GM23338 (cell line): ENCODE measurements around the gene CCDC85B.

Experiments used
- CREB1 ChIP-seq: fragments of 250-450 bp; sonication (Bioruptor Pico); IDR thresholded peaks from 2 replicates; pipeline ENCODE4 v1.5.0; 2020; ENCODE audit warnings: low read depth, mild to moderate bottlenecking, moderate library complexity
- EZH2 ChIP-seq: fragments of 200-600 bp; sonication (generic); IDR thresholded peaks from one replicate; pipeline ENCODE4 v1.8.0; 2017; ENCODE audit warnings: antibody characterized with exemption, mild to moderate bottlenecking, low read depth; ENCODE audit not compliant: unreplicated experiment
- EZH2phosphoT487 ChIP-seq: fragments of 200-600 bp; sonication (generic); IDR thresholded peaks from one replicate; pipeline ENCODE4 v1.8.1; 2018; ENCODE audit warnings: antibody characterized with exemption; ENCODE audit not compliant: unreplicated experiment
- JUNB ChIP-seq: IDR thresholded peaks from one replicate; pipeline ENCODE4 v1.6.1; 2016; ENCODE audit warnings: antibody characterized with exemption; ENCODE audit not compliant: unreplicated experiment
- POLR2AphosphoS5 ChIP-seq: IDR thresholded peaks from 2 replicates; pipeline ENCODE4 v1.6.1; 2016; ENCODE audit warnings: antibody characterized with exemption, low read depth
- REST ChIP-seq: IDR thresholded peaks from one replicate; pipeline ENCODE4 v1.6.1; 2018; ENCODE audit warnings: antibody characterized with exemption; ENCODE audit not compliant: unreplicated experiment
- ZNF114 ChIP-seq: fragments of 250-450 bp; sonication (Bioruptor Pico); IDR thresholded peaks from 2 replicates; pipeline ENCODE4 v1.5.0; 2020; ENCODE audit warnings: mild to moderate bottlenecking, moderate library complexity
- TF ChIP-seq, protein P1 (sequence below), 2 experiments: fragments of 200-600 bp in 1 of 2; sonication (generic) in 1 of 2; conservative IDR thresholded peaks; 2 replicates each; pipeline versions ENCODE4 v1.5.1 to v1.6.1; 2016 to 2017; ENCODE audit warnings: antibody characterized with exemption in 2 of 2, low read depth in 2 of 2, mild to moderate bottlenecking in 2 of 2, moderate library complexity in 1 of 2
- TF ChIP-seq, protein P2 (sequence below): IDR thresholded peaks from 2 replicates; pipeline ENCODE4 v1.6.1; 2016; ENCODE audit warnings: antibody characterized with exemption

GRCh38 chr11:65861533-65862183 is 28.8 kb upstream of the CCDC85B start:
- TF ChIP-seq, protein P1, sequence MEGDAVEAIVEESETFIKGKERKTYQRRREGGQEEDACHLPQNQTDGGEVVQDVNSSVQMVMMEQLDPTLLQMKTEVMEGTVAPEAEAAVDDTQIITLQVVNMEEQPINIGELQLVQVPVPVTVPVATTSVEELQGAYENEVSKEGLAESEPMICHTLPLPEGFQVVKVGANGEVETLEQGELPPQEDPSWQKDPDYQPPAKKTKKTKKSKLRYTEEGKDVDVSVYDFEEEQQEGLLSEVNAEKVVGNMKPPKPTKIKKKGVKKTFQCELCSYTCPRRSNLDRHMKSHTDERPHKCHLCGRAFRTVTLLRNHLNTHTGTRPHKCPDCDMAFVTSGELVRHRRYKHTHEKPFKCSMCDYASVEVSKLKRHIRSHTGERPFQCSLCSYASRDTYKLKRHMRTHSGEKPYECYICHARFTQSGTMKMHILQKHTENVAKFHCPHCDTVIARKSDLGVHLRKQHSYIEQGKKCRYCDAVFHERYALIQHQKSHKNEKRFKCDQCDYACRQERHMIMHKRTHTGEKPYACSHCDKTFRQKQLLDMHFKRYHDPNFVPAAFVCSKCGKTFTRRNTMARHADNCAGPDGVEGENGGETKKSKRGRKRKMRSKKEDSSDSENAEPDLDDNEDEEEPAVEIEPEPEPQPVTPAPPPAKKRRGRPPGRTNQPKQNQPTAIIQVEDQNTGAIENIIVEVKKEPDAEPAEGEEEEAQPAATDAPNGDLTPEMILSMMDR (conservative IDR thresholded peaks at IDR 0.05; ENCODE audit: low read depth in 2 of 2), result no peak
- TF ChIP-seq EZH2phosphoT487 (no peak), POLR2AphosphoS5 (no peak), ZNF114 (CRISPR knock-in tag) (no peak), EZH2 (no peak), REST (no peak), CREB1 (CRISPR knock-in tag) (no peak), JUNB (no peak)
- TF ChIP-seq, protein P2, sequence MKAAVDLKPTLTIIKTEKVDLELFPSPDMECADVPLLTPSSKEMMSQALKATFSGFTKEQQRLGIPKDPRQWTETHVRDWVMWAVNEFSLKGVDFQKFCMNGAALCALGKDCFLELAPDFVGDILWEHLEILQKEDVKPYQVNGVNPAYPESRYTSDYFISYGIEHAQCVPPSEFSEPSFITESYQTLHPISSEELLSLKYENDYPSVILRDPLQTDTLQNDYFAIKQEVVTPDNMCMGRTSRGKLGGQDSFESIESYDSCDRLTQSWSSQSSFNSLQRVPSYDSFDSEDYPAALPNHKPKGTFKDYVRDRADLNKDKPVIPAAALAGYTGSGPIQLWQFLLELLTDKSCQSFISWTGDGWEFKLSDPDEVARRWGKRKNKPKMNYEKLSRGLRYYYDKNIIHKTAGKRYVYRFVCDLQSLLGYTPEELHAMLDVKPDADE, result no peak
